Neuronal stem cell (in vitro differentiated cells): Measurements from ENCODE around the gene TSHZ2.

Experiments used
- DNase-seq: peaks from one replicate; pipeline ENCODE4 v3.0.0-alpha.2; 2013; ENCODE audit warnings: low spot score
- H2AFZ ChIP-seq: one replicate; pipeline ENCODE4 v1.6.1; 2013; ENCODE audit warnings: mild to moderate bottlenecking, low read length, inconsistent platforms
- H2AK5ac ChIP-seq: 2 replicates; pipeline ENCODE4 v1.6.1; 2013; ENCODE audit warnings: low read depth, mild to moderate bottlenecking, inconsistent platforms, low read length, moderate library complexity, mixed read lengths
- H2BK120ac ChIP-seq: 2 replicates; pipeline ENCODE4 v1.6.1; 2013; ENCODE audit warnings: low read depth, mild to moderate bottlenecking, inconsistent platforms, low read length, moderate library complexity, mixed read lengths
- H2BK12ac ChIP-seq: one replicate; pipeline ENCODE4 v1.6.1; 2013; ENCODE audit warnings: low read length, inconsistent platforms
- H2BK15ac ChIP-seq: 2 replicates; pipeline ENCODE4 v1.6.1; 2013; ENCODE audit warnings: mild to moderate bottlenecking, low read length, inconsistent platforms, mixed read lengths
- H2BK5ac ChIP-seq: one replicate; pipeline ENCODE4 v1.6.1; 2013; ENCODE audit warnings: inconsistent platforms, mild to moderate bottlenecking, low read length, moderate library complexity
- H3K14ac ChIP-seq: one replicate; pipeline ENCODE4 v1.6.1; 2013; ENCODE audit warnings: low read length, inconsistent platforms
- H3K18ac ChIP-seq: 2 replicates; pipeline ENCODE4 v1.6.1; 2013; ENCODE audit warnings: low read length, inconsistent platforms
- H3K23ac ChIP-seq: 2 replicates; pipeline ENCODE4 v1.6.1; 2013; ENCODE audit warnings: low read depth, mild to moderate bottlenecking, mixed read lengths, low read length, inconsistent platforms; ENCODE audit not compliant: poor library complexity
- H3K27ac ChIP-seq: replicated peaks from 3 replicates; pipeline ENCODE4 v1.5.1; 2013; ENCODE audit warnings: low read length, inconsistent platforms
- H3K27me3 ChIP-seq, 3 experiments: 2 replicates each; pipeline ENCODE4 v1.6.1; 2013; ENCODE audit warnings: low read length in 3 of 3, mild to moderate bottlenecking in 2 of 3, inconsistent platforms in 1 of 3, low read depth in 1 of 3, mixed read lengths in 1 of 3, moderate library complexity in 1 of 3; ENCODE audit not compliant: control insufficient read depth in 3 of 3, insufficient read depth in 3 of 3
- H3K36me3 ChIP-seq, 2 donors: replicated peaks in 1 of 2; 2 replicates each; pipeline ENCODE4 v1.6.1; 2013; ENCODE audit warnings: low read length in 2 of 2; ENCODE audit not compliant: control insufficient read depth in 2 of 2, insufficient read depth in 2 of 2
- H3K4ac ChIP-seq: 2 replicates; pipeline ENCODE4 v1.6.1; 2013; ENCODE audit warnings: inconsistent platforms, mild to moderate bottlenecking, low read length, moderate library complexity
- H3K4me1 ChIP-seq, 2 donors: 1 replicate in 1 of 2; 2 replicates in 1 of 2; pipeline ENCODE4 v1.6.1; 2013; ENCODE audit warnings: low read length in 2 of 2, low read depth in 1 of 2; ENCODE audit not compliant: control insufficient read depth in 2 of 2, insufficient read depth in 1 of 2
- H3K4me2 ChIP-seq: one replicate; pipeline ENCODE4 v1.6.1; 2013; ENCODE audit warnings: mild to moderate bottlenecking, low read length, inconsistent platforms; ENCODE audit not compliant: insufficient read depth, poor library complexity, severe bottlenecking
- H3K4me3 ChIP-seq, 2 donors: 2 replicates each; pipeline ENCODE4 v1.5.1; 2013; ENCODE audit warnings: low read length in 2 of 2, mild to moderate bottlenecking in 2 of 2, inconsistent platforms in 1 of 2, moderate library complexity in 1 of 2
- H3K79me1 ChIP-seq: one replicate; pipeline ENCODE4 v1.6.1; 2013; ENCODE audit warnings: low read depth, mild to moderate bottlenecking, inconsistent platforms, low read length, moderate library complexity
- H3K9ac ChIP-seq: one replicate; pipeline ENCODE4 v1.6.1; 2013; ENCODE audit warnings: mild to moderate bottlenecking, low read depth, low read length, inconsistent platforms; ENCODE audit not compliant: poor library complexity
- H3K9me3 ChIP-seq, 2 donors: replicated peaks in 1 of 2; 2 replicates each; pipeline versions ENCODE3 to v1.6.1; 2013; ENCODE audit warnings: low read length in 2 of 2, mild to moderate bottlenecking in 2 of 2, inconsistent platforms in 1 of 2, low read depth in 1 of 2, mixed read lengths in 1 of 2, moderate library complexity in 1 of 2; ENCODE audit not compliant: control insufficient read depth in 2 of 2, insufficient read depth in 1 of 2
- H4K8ac ChIP-seq: one replicate; pipeline ENCODE4 v1.6.1; 2013; ENCODE audit warnings: low read depth, mild to moderate bottlenecking, inconsistent platforms, low read length, moderate library complexity
- H4K91ac ChIP-seq: one replicate; pipeline ENCODE4 v1.6.1; 2013; ENCODE audit warnings: low read length, low read depth, mild to moderate bottlenecking, inconsistent platforms; ENCODE audit not compliant: poor library complexity
- WGBS, 2 donors: extraction: QIAGEN DNeasy Blood & Tissue Kit; methylation state at CpG; one replicate each; pipeline ENCODE4 v1.1.7; 2013; ENCODE audit warnings: missing lambda C conversion rate in 2 of 2, mixed read lengths in 1 of 2; ENCODE audit not compliant: insufficient read length in 2 of 2, insufficient replicate concordance in 1 of 2; ENCODE audit errors: extremely low coverage in 2 of 2; 5-methylcytosine and 5-hydroxymethylcytosine counted together

Gene TSHZ2

GRCh38 chr20:53129563-53129962 lies 157.4 kb downstream of the TSHZ2 start:
- no peak overlapping the region for H2BK120ac ChIP-seq
- no peak overlapping the region for H2BK15ac ChIP-seq
- H2BK12ac ChIP-seq, result no peak overlapping the region
- H3K18ac ChIP-seq, result no peak overlapping the region
- no peaks in the 10 kb centered on the region for H3K27me3 ChIP-seq
- H2AK5ac ChIP-seq, result no peak overlapping the region
- H3K36me3 ChIP-seq, result no peaks in the 10 kb centered on the region
- H3K4me1 ChIP-seq, result peaks cover 4 to 7% of the 10 kb centered on the region in 2 donors
- no CpG with 5 or more reads among the region's 9 CpGs for WGBS, 2 donors
- no peak overlapping the region for H3K4me3 ChIP-seq
- no peaks in the 10 kb centered on the region for H3K9me3 ChIP-seq
- no peak overlapping the region for H3K4ac ChIP-seq
- no peak overlapping the region for H3K27ac ChIP-seq
- H4K91ac ChIP-seq, result no peak overlapping the region
- H2AFZ ChIP-seq, result no peak overlapping the region
- no peak overlapping the region for H3K14ac ChIP-seq
- H3K4me2 ChIP-seq, result no peak overlapping the region
- DNase-seq, result no peak
- no peak overlapping the region for H3K23ac ChIP-seq
- H3K79me1 ChIP-seq, result no peaks in the 10 kb centered on the region
- no peak overlapping the region for H3K9ac ChIP-seq
- no peak overlapping the region for H2BK5ac ChIP-seq
- H4K8ac ChIP-seq, result no peak overlapping the region

- H2BK120ac ChIP-seq, result no peak overlapping the region
- no peaks in the 10 kb centered on the region for H3K36me3 ChIP-seq
- no peaks in the 10 kb centered on the region for H3K9me3 ChIP-seq
- no peak overlapping the region for H2BK12ac ChIP-seq
- H2BK15ac ChIP-seq, result no peak overlapping the region
- no peak overlapping the region for H3K4me3 ChIP-seq
- no peak overlapping the region for H4K91ac ChIP-seq
- H3K4me1 ChIP-seq, result peaks cover 4 to 7% of the 10 kb centered on the region in 2 donors
- H3K4ac ChIP-seq, result no peak overlapping the region
- no CpG with 5 or more reads among the region's 3 CpGs for WGBS, 2 donors
- H3K79me1 ChIP-seq, result no peaks in the 10 kb centered on the region
- H3K9ac ChIP-seq, result no peak overlapping the region
- H4K8ac ChIP-seq, result no peak overlapping the region
- no peak overlapping the region for H2AK5ac ChIP-seq
- H3K27ac ChIP-seq, result no peak overlapping the region
- H2AFZ ChIP-seq, result no peak overlapping the region
- H2BK5ac ChIP-seq, result no peak overlapping the region
- no peak overlapping the region for H3K23ac ChIP-seq
- H3K14ac ChIP-seq, result no peak overlapping the region
- no peaks in the 10 kb centered on the region for H3K27me3 ChIP-seq
- no peak overlapping the region for H3K4me2 ChIP-seq
- DNase-seq, result no peak
- no peak overlapping the region for H3K18ac ChIP-seq
These were observed 158.6 kb downstream of the TSHZ2 start for GRCh38 chr20:53130795-53131194.

GRCh38 chr20:53133125-53133524 lies 161.0 kb downstream of the TSHZ2 start:
- H4K8ac ChIP-seq, result no peak overlapping the region
- H3K4ac ChIP-seq, result no peak overlapping the region
- H3K79me1 ChIP-seq, result no peaks in the 10 kb centered on the region
- H3K27ac ChIP-seq, result no peak overlapping the region
- no peak overlapping the region for H2AFZ ChIP-seq
- H2AK5ac ChIP-seq, result no peak overlapping the region
- no peaks in the 10 kb centered on the region for H3K27me3 ChIP-seq
- no peaks in the 10 kb centered on the region for H3K9me3 ChIP-seq
- H2BK120ac ChIP-seq, result no peak overlapping the region
- H3K23ac ChIP-seq, result no peak overlapping the region
- no peak overlapping the region for H3K9ac ChIP-seq
- H3K14ac ChIP-seq, result no peak overlapping the region
- H3K4me3 ChIP-seq, result no peak overlapping the region
- no peak overlapping the region for H4K91ac ChIP-seq
- no peaks in the 10 kb centered on the region for H3K36me3 ChIP-seq
- H3K18ac ChIP-seq, result no peak overlapping the region
- H2BK5ac ChIP-seq, result no peak overlapping the region
- H3K4me2 ChIP-seq, result no peak overlapping the region
- no peak overlapping the region for H2BK15ac ChIP-seq
- peaks cover 0 to 8% of the 10 kb centered on the region in 2 donors for H3K4me1 ChIP-seq
- no peak overlapping the region for H2BK12ac ChIP-seq
- DNase-seq, result no peak
- no CpG with 5 or more reads among the region's 4 CpGs for WGBS, 2 donors

GRCh38 chr20:53133628-53134027 lies 161.5 kb downstream of the TSHZ2 start:
- no peak overlapping the region for H3K27ac ChIP-seq
- H3K23ac ChIP-seq, result no peak overlapping the region
- peaks cover 0 to 9% of the 10 kb centered on the region in 2 donors for H3K4me1 ChIP-seq
- no peak overlapping the region for H2AK5ac ChIP-seq
- H3K14ac ChIP-seq, result no peak overlapping the region
- H3K4me2 ChIP-seq, result no peak overlapping the region
- no peak overlapping the region for H3K4ac ChIP-seq
- H2AFZ ChIP-seq, result no peak overlapping the region
- H4K8ac ChIP-seq, result no peak overlapping the region
- WGBS, 2 donors, result no CpG with 5 or more reads among the region's 4 CpGs
- H3K9ac ChIP-seq, result no peak overlapping the region
- no peak overlapping the region for H2BK15ac ChIP-seq
- no peak overlapping the region for H4K91ac ChIP-seq
- no peaks in the 10 kb centered on the region for H3K36me3 ChIP-seq
- no peaks in the 10 kb centered on the region for H3K9me3 ChIP-seq
- H2BK120ac ChIP-seq, result no peak overlapping the region
- no peak overlapping the region for H2BK5ac ChIP-seq
- H3K4me3 ChIP-seq, result no peak overlapping the region
- DNase-seq, result no peak
- H3K79me1 ChIP-seq, result no peaks in the 10 kb centered on the region
- no peaks in the 10 kb centered on the region for H3K27me3 ChIP-seq
- no peak overlapping the region for H3K18ac ChIP-seq
- H2BK12ac ChIP-seq, result no peak overlapping the region
